Stimulated activated CD4-positive, alpha-beta T cell treated with anti-CD3 and anti-CD28 coated beads, Interleukin-2, amount 100 ng/mL, for 48 hours (primary cell): ENCODE measurements around the gene TMEM115.

ENCODE experiments used
- DNase-seq, 2 donors: peaks; one replicate each; pipeline ENCODE4 v3.0.0-alpha.2; 2020

TMEM115 gene

GRCh38 chr3:50375258-50375931 is 16.1 kb upstream of the TMEM115 start:
- no peak for DNase-seq

- DNase-seq = no peak
Measured at GRCh38 chr3:50374363-50375257, 15.3 kb upstream of the TMEM115 start.

- DNase-seq = no peak
Measured at GRCh38 chr3:50373146-50374051, 14.1 kb upstream of the TMEM115 start.

- no peak for DNase-seq
Measured at GRCh38 chr3:50372349-50372748, 13.0 kb upstream of the TMEM115 start.

GRCh38 chr3:50371133-50371685 is 11.9 kb upstream of the TMEM115 start:
- no peak for DNase-seq

- no peak for DNase-seq
Measured at GRCh38 chr3:50370594-50370993, 11.3 kb upstream of the TMEM115 start.

GRCh38 chr3:50369012-50369670 is 9.8 kb upstream of the TMEM115 start:
- DNase-seq = no peak

- DNase-seq = no peak
Measured at GRCh38 chr3:50365842-50366220, 6.5 kb upstream of the TMEM115 start.

GRCh38 chr3:50365080-50365841 is 5.9 kb upstream of the TMEM115 start:
- DNase-seq = peak; percentile 85 to 94

- no peak for DNase-seq
Measured at GRCh38 chr3:50364573-50365079, 5.3 kb upstream of the TMEM115 start.

GRCh38 chr3:50359760-50360110 is 414 bp upstream of the TMEM115 start:
- no peak for DNase-seq

GRCh38 chr3:50358355-50358910 is 888 bp downstream of the TMEM115 start:
- no peak for DNase-seq

- no peak for DNase-seq
Measured at GRCh38 chr3:50357481-50357880, 1.8 kb downstream of the TMEM115 start.

GRCh38 chr3:50356553-50356952 is 2.8 kb downstream of the TMEM115 start:
- DNase-seq = no peak

GRCh38 chr3:50355829-50356552 is 3.3 kb downstream of the TMEM115 start:
- no peak for DNase-seq

- no peak for DNase-seq
Measured at GRCh38 chr3:50354850-50355249, 4.5 kb downstream of the TMEM115 start.

GRCh38 chr3:50354186-50354764 is 5.0 kb downstream of the TMEM115 start:
- DNase-seq = no peak

GRCh38 chr3:50353245-50354004 is 5.9 kb downstream of the TMEM115 start:
- DNase-seq = no peak

GRCh38 chr3:50352781-50353180 is 6.5 kb downstream of the TMEM115 start:
- DNase-seq = no peak
